Occipital lobe (tissue), 2 donors: ENCODE measurements around the gene MCRIP2. TPM values are rescaled to one million over a fixed set of nuclear protein-coding genes. Genes with fewer than 3 reads are reported as not detected.
"Not testable (repeated sequence)": the region's sequence is repeated elsewhere in the genome, so short reads cannot be mapped to it uniquely, and the experiment has no call there.

ENCODE experiments used
- DNase-seq: peaks from one replicate; lab custom pipeline; 2025; lab: John Stamatoyannopoulos, UW
- total RNA-seq: library from RNA; depleted of rRNA; stranded (reverse); fragments of >200 nt; gene quantifications from one replicate; pipeline ENCODE4 v1.2.3, GENCODE V29; 2014

MCRIP2 gene, protein sequence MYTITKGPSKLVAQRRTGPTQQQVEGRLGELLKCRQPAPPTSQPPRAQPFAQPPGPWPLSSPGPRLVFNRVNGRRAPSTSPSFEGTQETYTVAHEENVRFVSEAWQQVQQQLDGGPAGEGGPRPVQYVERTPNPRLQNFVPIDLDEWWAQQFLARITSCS
- total RNA-seq, result 8.9 TPM

DNA sequence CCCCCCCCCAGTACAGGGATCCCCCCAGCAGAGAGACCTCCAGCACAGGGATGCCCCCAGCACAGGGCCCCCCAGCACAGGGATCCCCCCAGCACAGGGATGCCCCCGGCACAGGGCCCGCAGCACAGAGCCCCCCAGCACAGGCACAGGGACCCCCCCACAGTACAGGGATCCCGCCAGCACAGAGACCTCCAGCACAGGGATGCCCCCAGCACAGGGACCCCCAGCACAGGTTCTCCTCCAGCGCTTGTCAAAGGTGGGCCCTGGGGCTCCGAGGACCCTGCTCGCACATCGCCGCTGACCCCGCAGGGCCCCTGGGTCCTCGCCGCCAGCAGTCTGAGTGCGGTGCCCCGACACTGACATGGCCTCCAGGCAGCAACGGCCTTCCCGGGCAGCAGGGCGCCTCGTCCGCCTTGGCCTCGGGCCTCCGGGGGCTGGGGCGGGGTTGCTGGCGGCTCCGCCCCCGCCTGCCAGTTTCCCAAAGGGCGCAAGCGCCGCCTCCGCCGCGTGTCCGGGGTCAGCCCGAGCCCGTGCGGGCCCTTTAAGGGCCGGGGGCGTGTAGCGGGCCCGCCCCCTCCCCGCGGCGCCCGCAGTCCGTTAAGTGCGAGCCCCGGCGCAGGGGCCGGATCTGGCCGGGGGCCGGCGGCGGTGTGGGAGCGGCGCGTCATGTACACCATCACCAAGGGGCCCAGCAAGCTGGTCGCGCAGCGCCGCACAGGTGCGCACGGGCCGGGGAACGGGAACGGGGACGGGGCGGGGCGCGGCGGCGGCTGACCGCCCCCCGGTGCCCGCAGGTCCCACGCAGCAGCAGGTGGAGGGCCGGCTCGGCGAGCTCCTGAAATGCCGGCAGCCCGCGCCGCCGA is at the start of gene MCRIP2:
Gene MCRIP2 (plus strand): TSS at position 503 of the 863 bp plus-strand sequence. CDS start 164 bp downstream, at position 667.
- peak; percentile 70 for DNase-seq

DNA sequence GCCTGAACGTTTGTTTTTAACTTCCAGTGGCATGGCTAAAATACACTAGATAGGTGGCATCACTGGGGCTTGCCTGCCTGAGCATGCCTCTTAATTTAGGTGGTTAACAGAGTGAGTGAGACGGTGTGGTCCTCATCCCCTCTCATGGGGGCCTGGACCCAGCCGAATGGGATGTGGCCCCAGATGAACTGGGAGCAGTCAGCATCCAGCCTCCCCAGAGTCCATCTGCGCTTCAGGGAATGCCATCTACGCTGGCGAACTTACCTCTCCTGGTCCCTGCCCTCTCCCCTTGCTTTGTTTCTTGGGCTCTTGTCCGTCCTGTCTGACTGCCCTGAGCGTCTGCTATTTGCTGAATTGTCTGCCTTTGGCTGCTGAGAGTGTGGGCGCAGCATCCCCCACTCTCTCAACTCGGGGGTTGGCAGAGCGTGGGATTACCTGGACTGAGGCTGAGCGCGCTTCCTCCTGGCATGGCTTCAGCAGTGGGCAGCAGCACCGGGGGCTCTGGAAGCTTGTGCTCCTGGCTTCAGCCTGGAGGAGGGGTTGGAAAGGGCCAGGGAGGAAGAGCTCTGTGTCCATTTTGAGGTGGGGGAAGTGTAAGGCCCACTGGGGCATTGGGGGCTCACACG is 49.6 kb upstream of the MCRIP2 start:
- no peak for DNase-seq

DNA sequence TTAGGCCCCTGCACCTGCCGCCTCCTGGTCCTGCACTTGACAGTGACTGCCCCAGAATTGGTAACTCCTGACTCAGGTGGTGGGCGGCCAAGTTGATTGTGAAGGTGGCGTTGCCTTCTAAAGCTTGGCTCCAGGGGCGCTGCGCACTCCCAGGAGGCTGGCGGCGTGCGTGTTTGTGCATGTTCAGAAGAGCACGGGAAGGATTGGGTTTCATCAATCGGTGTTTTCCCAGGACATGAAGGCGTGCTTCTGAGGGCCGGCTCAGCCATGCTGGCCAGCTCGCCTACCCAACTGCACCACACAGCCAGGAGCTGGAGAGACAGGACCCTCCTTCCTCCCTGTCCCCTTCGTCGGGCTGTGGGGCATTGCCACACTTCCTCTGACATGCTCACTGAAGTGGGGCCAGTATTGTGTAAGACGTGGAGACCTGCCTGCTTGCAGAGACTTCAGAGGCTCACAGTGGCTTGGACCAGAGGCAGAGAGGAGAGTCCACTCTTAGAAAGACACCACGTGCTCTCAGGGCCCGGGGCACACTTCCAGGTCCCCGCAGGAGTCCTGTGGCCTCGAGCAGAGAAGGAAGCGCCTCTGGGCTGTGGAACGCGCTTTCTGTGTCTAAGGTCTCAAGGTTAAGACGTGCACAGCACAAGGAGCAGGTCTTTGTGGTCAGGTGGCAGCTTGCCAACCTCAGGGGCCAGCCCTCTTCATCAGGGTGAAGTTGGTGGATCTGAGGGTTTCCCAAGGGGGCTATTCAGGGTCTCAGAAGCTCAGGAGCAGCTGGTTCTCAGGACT is 48.9 kb upstream of the MCRIP2 start:
- peak; percentile 58 for DNase-seq

DNA sequence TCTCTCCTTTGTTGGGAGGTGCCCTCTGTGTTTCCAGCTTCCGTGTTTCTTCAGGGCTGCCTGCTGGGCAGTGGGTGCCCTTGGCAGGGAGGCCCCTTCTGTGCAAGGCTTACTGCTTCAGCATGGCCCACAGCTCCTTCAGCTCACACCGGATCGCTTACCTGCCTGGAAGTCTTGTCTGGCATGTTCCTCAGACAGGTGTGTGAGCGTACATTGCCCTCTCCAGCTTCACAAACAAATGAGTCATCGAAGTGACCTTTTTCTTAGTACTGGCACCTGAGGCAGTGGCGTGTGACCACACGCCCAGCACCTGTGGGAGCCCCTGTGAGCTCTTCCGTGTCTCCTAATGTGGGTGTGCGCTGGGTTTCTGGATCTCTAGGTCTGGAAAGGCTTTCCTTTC is 48.2 kb upstream of the MCRIP2 start:
- DNase-seq, result no peak

DNA sequence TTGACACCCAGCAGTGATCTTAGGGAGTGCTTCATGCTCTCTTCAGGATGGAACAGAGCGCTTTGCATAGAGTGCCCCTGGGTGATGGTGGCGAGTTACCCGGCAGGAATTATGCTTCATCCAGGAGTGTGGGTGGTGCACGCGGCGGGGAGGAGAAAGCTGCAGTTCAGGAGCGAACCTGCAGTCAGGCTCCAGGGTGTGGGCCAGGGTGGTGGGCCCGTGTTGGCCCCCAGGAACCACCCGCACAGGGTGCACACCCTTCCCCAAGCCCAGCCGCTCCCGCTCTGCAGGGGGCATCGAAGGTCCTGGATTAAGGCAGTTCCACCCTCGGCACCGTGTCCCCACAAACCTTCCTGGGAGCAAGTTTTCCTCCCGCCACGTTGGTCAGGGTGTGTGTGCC is 47.8 kb upstream of the MCRIP2 start:
- no peak for DNase-seq

DNA sequence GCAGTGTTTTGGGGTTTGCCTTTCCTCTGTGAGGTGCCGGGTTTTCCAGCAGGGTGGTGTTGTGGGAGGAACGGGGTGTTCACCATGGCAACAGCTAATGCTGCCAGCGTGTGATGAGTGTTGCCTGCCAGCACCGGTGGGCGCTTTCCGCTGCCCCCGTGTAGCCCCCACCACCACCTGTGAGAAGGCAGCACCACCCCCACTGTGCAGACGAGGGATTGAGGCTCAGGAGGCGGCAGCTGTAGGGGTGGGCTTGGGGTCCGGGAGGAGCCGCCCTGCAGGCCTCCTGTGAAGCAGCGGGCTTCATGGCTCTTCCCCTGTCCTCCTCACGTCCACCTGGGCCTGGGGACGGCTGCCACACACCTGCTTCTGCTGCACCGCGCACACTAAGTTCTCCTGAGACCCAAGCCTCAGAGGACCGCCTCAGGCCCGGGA is 46.5 kb upstream of the MCRIP2 start:
- no peak for DNase-seq

DNA sequence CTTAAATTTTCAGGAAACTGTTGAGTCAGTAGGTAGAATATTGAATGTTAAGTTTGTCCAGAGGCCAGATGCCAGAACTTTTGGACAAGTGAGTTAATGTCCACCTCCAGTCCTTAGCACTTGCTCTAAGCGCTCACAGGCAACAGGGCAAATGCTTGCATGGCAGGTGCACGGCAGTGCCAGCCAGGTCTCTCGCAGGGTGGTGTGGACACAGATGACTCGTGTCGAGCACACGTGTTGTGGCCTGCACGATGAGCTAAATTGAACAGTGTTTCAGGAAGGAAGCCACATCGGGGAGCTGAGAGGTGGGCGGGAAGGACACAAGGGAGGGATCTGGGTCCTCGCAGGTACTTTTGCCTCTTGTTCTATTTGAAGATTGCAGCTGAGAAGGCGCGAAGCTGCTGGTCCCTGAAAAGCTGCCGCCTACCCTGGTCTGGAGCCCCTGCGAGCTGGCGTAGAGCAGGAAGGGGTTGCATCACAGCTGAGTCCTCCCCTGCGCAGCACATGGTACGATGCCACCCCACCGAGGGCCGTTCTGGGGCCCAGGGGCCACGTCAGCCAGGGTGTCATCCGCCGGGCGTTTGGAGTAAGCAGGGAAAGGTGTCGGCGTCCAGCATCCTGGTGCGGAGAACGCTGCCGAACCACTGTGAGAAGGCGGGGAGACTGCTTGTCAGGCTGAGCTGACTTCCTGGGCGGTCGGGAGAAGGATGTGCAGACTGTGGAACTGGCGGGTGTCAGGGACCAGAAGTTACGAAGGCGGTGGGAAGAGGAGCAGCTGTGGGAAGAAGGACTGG is 45.5 kb upstream of the MCRIP2 start:
- peak; percentile 73 for DNase-seq

DNA sequence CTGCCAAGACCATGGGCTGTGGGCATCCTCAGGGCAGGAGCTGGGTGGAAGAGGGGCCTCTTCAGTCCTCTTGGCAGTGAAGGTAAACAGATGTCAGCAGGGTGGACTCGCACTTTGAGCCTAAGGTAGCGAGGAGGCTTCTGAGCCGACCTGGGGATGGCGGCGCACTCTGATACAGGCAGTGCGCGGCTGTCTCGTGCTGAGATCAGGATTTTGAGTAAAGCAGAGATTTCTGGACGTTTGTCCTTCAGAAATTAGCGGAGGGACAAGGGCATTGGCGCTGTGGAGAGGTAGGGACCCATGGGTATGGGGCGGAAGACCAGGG is 44.9 kb upstream of the MCRIP2 start:
- DNase-seq, result no peak

DNA sequence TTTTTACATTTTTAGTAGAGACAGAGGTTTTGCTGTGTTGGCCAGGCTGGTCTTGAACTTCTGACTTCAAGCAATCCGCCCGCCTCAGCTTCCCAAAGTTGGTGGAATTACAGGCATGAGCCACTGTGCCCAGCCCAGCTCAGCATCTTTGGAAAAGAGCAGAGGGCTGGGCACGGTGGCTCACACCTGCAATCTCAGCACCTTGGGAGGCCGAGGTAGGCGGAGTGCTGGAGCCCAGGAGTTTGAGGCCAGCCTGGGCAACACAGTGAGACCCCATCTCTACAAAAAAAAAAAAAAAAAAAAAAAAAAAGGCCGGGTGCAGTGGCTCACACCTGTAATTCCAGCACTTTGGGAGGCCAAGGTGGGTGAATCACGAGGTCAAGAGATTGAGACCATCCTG is 44.0 kb upstream of the MCRIP2 start:
- DNase-seq, result not testable (repeated sequence)

DNA sequence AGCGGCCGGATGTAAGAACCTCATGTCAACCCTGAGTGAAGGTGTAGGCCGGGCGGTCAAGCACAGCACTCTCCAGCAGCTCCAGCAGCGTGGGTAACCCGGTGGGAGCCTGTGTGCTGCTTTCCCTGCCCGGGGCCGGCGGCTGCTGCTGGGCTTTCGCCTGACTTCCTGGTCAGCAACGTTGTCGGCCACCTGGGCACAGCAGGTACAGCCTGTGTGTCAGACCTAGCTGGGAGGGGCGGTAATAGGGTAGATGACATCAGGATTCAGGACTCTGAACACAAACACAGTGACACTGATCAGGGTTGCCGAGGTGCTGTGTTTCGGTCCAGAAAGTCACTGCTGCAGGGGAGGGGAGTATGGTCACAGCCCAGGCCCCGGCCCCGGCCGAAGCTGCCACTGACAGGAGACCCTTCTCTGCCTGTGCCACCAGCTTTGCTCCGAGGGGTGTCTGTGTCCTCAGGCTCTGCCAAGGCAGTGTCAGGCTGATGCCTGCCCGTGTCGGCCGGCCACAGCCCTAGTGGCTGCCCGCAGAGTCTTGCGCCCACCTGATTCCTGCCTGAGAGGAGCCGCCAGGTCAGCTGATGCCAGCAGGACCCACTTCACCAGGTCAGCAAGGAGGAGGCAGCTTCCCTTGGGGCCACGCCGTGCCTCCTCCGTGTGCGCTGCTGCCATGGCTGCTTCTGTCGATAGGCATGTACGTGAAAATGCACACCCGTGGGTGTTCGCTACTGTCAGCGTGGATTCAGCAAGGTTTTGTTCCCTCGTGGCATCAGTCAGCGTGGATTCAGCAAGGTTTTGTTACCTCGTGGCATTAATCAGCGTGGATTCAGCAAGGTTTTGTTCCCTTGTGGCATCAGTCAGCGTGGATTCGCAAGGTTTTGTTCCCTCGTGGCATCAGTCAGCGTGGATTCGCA is 42.5 kb upstream of the MCRIP2 start:
- no peak for DNase-seq

DNA sequence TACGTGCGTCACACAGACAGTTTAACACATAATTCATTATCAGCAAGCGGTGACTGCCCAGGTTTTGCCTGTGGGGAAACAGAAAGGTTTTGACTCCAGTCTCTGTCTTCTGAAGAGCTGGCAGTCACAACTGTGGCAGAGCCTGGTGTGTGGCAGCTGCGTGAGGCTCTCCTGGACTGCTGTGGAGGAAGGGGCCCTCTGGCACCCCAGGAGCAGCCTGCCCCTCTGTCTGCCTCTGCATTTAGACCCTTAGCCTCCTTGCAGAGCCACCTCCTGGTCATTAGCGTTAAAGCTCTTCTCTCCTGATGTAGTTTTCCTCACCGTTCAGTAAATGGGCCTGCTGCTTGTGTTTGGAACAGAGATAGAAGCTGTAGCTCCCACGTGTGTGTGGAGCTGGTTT is 40.8 kb upstream of the MCRIP2 start:
- DNase-seq, result no peak

DNA sequence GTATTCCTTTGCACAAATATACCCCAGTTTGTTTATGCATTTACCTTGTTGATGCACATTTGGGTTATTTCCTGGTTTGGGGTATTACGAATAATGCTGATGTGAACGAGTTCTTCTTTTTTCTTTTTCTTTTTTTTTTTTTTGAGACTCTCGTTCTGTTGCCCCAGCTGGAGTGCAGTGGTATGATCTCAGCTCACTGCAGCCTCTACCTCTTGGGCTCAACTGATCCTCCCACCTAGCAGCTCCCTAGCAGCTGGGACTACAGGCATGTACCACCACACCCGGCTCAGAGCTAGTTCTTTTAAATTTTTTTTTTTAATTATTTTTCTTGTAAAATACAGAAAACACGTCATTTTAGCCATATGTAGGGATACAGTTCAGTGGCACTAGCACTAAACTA is 37.7 kb upstream of the MCRIP2 start:
- DNase-seq, result no peak

DNA sequence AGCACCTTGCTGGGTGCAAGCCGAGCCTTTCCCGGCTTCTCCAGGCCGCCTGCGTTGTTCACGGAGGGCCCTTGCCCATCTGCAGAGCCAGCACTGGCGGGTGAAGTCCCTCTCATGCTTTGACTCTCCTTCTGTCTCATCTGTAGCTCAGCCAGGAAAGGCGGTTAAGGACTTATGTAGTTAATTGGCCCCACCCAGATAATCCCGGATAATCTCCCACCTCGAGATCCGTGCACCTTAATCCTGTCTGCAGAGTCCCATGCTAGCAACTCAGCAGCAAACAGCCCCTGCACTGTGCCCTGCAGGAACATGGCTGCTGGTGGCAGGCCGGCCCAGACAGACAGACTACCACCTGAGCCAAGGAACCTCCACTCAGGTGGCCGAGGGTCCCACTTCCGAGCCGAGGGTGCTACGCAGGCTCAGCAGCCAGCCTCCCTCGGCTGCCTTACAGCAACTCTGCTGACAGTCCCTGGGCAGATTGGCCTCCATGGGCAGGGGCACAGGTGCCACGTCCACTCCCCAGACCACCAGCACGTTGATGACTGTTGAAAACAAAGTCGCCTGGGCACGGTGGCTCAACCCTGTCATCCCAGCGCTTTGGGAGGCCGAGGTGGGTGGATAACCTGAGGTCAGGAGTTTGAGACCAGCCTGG is 34.8 kb upstream of the MCRIP2 start:
- DNase-seq, result no peak

DNA sequence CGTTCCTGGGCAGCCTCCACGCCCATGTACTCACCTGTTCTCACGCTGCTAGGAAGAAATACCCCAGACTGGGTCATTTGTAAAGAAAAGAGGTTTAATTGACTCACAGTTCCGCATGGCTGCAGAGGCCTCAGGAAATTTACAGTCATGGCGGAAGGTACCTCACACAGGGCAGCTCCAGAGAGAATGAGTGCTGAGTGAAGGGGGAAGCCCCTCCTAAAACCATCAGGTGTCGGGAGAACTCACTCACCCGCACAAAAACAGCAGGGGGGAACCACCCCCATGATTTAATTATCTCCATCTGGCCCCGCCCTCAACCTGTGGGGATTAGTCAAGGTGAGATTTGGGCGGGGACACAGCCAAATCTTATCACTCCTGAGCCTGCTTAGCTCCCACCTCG is 33.6 kb upstream of the MCRIP2 start:
- no peak for DNase-seq

DNA sequence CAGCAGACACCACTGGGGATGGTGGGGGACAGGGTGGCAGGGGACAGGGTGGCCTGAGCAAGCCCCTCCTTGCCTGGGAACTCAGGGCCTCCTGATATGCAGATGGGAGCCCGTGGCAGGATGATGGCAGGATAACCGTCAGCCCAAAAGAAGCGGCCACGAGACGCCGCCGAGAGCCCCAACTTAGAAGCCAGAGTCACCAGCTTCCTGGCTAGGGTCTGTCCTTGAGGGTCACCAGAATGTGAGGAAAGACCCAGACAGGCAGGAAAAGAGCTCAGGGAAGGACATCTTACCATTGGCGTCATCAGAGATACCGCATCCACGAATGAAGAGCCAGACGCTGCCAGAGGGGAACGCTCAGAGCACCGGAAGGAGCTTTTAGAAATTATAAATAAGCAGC is 32.3 kb upstream of the MCRIP2 start:
- DNase-seq, result no peak

DNA sequence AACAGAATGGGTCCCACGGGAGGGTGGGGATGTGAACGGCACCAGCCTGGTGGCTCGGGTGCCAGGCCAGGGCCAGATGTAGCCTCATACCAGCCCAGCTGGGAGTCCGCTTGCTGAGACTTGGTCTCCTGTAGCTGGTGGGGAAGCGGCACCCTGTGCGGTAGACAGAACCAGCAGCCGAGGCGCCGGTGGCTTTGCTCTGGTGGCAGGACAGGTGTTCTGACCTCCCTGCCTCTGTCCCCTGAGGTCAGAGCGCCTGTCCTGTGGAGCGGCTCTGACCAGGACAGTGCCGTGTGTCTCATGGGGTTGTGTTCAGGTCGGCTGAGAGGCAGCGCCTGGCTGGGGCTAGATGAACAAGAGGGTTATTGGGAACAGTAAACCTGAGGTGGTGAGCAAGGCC is 31.6 kb upstream of the MCRIP2 start:
- no peak for DNase-seq

DNA sequence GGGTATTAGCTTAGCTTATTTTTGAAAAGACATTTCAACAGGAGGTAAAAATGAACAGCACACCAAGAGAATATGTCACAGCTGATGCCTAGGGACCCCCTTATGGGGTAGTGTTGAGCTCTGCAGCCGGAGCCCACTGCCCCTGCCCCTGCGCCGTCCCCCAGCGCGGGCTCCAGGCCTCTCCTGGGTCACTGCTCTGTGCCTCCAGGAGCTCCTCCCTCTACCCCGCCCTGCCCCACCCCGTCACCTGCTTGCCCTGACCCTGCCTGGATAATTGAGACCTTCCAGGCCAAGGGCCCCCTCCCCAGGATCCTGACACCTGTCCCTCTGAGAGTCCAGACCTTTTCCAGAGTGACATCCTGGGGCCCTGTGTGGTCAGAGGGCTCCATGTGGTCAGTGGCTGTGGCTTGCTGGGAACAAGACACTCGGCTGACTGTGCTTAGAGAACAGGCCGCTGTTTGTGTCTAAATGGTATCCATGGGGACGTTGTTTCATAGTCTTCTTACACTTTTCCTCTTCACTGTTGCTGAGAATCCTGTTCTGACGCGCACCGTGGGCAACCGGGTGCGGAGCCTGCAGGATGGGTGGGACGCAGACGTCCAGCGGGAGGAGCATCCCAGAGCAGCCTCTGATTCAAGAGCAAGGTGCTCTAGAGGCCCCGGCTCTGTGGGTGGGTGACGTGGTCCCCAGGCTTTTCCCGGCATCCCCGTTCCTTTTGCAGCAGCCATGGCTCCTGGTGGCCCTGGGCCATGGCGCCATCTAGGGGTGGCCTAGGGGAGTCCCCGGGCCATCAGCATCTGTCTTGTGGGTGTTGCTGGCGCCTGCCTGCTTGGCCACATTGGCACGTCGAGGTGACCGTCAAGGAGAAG is 30.9 kb upstream of the MCRIP2 start:
- DNase-seq, result no peak

DNA sequence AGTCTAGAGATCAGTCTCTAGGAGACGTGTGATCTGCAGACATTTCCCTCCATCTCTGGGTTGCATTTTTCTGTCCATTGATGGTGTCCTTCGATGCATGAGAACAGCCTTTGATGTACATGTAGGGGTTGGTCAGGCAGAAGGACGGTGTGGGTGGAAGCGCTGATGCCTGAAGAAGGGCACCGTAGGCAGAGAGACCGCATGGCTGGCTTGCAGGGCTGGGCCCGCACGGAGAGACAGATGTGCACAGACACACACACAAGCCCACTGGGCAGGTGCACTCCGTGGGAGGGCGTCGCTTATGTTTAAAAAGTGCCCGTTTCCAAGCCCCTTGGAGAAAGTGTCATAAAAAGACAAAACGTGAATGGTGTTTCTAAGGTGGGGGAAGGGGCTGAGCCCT is 26.5 kb upstream of the MCRIP2 start:
- no peak for DNase-seq
